ENCODE results near the gene MKRN3. TPM values are rescaled to one million over a fixed set of nuclear protein-coding genes. Genes with fewer than 3 reads are reported as not detected.

The MKRN3 gene
- 1 to 10 TPM in 1 of 4 donors, under 1 TPM in 2, not detected in 1; 0.25 to 2.2 (median 0.29) TPM for total RNA-seq

DNA sequence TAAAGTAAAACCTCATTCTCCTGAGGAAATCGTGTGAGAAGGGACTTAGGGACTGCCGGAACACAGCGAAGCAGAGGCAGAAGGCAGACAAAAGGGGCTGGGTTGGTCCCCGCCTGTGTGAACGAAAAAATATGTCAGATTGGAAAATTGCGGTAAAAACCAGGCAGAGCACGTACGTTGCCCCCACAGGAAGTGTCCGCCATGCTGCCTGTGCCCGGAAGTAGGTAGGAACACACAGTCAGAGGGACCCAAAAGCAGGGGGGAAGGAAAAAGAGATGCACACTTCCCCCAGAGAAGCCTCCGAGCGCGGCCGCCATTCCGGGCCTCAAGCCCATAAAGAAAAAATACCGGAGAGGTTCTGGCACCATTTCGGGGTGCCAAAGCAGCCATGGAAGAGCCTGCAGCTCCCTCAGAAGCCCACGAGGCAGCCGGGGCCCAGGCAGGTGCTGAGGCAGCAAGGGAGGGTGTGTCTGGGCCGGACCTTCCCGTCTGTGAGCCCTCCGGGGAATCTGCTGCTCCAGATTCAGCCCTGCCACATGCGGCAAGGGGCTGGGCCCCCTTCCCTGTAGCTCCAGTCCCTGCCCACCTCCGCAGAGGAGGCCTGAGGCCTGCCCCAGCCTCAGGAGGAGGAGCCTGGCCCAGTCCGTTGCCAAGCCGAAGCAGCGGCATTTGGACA is at the start of gene MKRN3:
Gene MKRN3 (plus strand): TSS at position 280 of the 676 bp plus-strand sequence. CDS start 109 bp downstream, at position 389.
- Histone ChIP-seq H3K27me3 (no peaks in the 10 kb centered on the region), H3K9me3 (no peaks in the 10 kb centered on the region)

DNA sequence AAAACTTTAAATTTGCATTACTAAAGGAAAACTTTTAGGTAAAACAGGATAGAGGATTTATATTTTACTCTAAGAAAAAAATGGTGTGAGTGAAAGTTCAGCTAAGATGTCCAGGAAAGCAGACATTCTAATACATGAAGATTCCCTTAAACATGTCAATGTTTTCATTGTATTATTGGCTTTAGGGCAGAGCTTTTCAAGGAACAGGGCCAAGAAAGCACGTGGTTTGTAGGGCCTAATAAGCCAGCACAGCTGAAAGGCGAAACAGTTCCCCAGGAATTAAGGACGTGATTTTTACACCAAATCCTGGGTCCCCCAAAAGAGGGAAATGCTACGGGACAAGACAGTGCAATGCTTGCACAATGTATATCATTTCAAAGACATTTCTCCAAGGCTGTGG is 48.6 kb upstream of the MKRN3 start:
- in situ Hi-C loops (cut with MboI; ENCODE audit: low sequenced_read_pairs in 4 of 4) (no loop called here), intact Hi-C loops (cut with DNase I; ENCODE audit: low total_unique reads) (no loop called here)
- ATAC-seq (no peak), DNase-seq (no peak)
- Histone ChIP-seq H3K27ac (no peak overlapping the region), H3K4me3 (no peak overlapping the region), H3K27me3 (no peaks in the 10 kb centered on the region), H3K4me1 (no peaks in the 10 kb centered on the region), H3K9me3 (no peaks in the 10 kb centered on the region), H3K36me3 (no peaks in the 10 kb centered on the region)
- TF ChIP-seq, protein P1, sequence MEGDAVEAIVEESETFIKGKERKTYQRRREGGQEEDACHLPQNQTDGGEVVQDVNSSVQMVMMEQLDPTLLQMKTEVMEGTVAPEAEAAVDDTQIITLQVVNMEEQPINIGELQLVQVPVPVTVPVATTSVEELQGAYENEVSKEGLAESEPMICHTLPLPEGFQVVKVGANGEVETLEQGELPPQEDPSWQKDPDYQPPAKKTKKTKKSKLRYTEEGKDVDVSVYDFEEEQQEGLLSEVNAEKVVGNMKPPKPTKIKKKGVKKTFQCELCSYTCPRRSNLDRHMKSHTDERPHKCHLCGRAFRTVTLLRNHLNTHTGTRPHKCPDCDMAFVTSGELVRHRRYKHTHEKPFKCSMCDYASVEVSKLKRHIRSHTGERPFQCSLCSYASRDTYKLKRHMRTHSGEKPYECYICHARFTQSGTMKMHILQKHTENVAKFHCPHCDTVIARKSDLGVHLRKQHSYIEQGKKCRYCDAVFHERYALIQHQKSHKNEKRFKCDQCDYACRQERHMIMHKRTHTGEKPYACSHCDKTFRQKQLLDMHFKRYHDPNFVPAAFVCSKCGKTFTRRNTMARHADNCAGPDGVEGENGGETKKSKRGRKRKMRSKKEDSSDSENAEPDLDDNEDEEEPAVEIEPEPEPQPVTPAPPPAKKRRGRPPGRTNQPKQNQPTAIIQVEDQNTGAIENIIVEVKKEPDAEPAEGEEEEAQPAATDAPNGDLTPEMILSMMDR (IDR thresholded peaks at IDR 0.05 in 4 of 5, conservative IDR thresholded peaks at IDR 0.05 in 1 of 5), result no peak
- no peak for TF ChIP-seq POLR2A (IDR thresholded peaks at IDR 0.05)

More for the DNA sequence above, at the start of gene MKRN3:
- intact Hi-C loops (cut with DNase I; ENCODE audit: low total_unique reads) (no loop called here), in situ Hi-C loops (cut with MboI; ENCODE audit: low sequenced_read_pairs in 4 of 4) (no loop called here)
- TF ChIP-seq, protein P1 (IDR thresholded peaks at IDR 0.05 in 4 of 5, conservative IDR thresholded peaks at IDR 0.05 in 1 of 5), result no peak
- no peak for TF ChIP-seq POLR2A (IDR thresholded peaks at IDR 0.05)
- Histone ChIP-seq H3K4me1 (no peaks in the 10 kb centered on the region), H3K36me3 (no peaks in the 10 kb centered on the region), H3K4me3 (peak within 1 kb of the TSS in 3 of 4 donors; percentile 11 to 40 (median 38)), H3K27ac (peak within 1 kb of the TSS in 3 of 4 donors; percentile 11 to 74 (median 24))
- ATAC-seq (peak in 1 of 2 donors; percentile 84), DNase-seq (peak in 1 of 2 donors; percentile 24)

DNA sequence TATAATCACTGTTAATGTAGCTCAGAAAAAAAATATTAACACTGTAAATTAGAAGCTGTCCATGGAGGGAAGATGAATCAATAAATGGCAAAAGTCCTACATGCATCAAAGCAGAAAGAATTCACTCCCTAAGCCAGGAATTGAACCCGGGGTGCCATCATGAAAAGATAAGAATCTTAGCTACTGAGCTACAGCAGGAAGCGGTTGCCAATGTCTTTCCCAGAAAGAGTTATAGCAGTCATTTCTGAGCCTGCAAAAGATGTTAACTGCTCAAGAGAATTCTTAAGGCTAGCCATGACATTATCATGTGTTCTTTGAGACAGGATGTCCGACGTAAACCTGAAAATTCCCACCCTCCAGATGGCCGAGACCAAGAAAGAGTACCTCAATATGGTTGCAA is 47.4 kb upstream of the MKRN3 start:
- Histone ChIP-seq H3K27me3 (no peaks in the 10 kb centered on the region), H3K4me1 (no peaks in the 10 kb centered on the region), H3K36me3 (no peaks in the 10 kb centered on the region), H3K4me3 (no peak overlapping the region), H3K9me3 (no peaks in the 10 kb centered on the region), H3K27ac (no peak overlapping the region)
- ATAC-seq (no peak), DNase-seq (no peak)
- TF ChIP-seq, protein P1 (IDR thresholded peaks at IDR 0.05 in 4 of 5, conservative IDR thresholded peaks at IDR 0.05 in 1 of 5), result no peak
- no peak for TF ChIP-seq POLR2A (IDR thresholded peaks at IDR 0.05)
- in situ Hi-C loops (cut with MboI; ENCODE audit: low sequenced_read_pairs in 4 of 4), result no loop called here
- intact Hi-C loops (cut with DNase I; ENCODE audit: low total_unique reads), result no loop called here

DNA sequence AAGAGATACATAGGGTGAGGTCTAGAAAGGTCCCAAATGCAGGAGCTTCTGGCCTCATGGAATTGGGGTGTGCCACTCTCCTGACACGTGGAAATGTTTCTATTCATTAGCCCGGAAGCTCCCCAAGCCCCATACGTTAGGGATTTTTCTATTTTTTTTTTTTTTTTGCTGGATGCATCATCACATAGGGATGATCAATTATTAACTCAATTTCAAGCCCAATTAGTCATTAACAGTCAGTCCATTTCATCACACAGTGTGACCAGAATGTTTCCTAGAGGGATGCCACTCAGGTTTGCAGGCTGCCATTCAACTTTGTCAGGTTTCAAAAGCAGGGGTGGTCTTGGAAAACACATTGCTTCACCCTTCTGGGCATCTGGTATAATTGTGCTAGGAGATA is 40.7 kb upstream of the MKRN3 start:
- no peak for ATAC-seq
- Histone ChIP-seq H3K36me3 (no peaks in the 10 kb centered on the region), H3K4me1 (no peaks in the 10 kb centered on the region), H3K27ac (no peak overlapping the region), H3K9me3 (no peaks in the 10 kb centered on the region), H3K4me3 (no peak overlapping the region), H3K27me3 (no peaks in the 10 kb centered on the region)
- intact Hi-C loops (cut with DNase I; ENCODE audit: low total_unique reads) (no loop called here), in situ Hi-C loops (cut with MboI; ENCODE audit: low sequenced_read_pairs in 4 of 4) (no loop called here)
- DNase-seq, result no peak
- no peak for TF ChIP-seq POLR2A (IDR thresholded peaks at IDR 0.05)
- TF ChIP-seq, protein P1 (IDR thresholded peaks at IDR 0.05 in 4 of 5, conservative IDR thresholded peaks at IDR 0.05 in 1 of 5), result no peak

Data from gastrocnemius medialis (tissue), 4 donors.